ENCODE measurements around the gene CDH13.

DNA sequence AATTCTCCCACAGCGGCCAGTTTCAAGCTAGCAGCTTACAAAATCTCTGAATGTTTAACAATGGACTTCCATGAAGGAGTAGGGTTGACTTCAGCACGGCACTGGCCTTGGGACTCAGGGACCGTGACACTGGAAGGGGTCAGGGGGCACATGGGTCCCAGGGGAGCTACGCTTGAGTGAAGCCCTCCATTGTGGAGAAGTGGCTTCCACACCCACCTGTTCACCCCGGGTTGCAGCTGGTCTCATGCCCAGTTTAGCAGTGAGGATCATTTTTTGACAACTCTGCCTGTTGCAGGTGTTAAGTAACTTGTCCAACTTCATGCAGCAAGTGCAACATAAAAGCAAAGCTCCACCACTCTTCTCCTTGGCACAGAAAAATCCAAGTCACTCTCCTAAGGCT is 510.2 kb downstream of the CDH13 start:
- TF ChIP-seq POLR2A (IDR thresholded peaks at IDR 0.05), result no peak
- TF ChIP-seq, protein P1, sequence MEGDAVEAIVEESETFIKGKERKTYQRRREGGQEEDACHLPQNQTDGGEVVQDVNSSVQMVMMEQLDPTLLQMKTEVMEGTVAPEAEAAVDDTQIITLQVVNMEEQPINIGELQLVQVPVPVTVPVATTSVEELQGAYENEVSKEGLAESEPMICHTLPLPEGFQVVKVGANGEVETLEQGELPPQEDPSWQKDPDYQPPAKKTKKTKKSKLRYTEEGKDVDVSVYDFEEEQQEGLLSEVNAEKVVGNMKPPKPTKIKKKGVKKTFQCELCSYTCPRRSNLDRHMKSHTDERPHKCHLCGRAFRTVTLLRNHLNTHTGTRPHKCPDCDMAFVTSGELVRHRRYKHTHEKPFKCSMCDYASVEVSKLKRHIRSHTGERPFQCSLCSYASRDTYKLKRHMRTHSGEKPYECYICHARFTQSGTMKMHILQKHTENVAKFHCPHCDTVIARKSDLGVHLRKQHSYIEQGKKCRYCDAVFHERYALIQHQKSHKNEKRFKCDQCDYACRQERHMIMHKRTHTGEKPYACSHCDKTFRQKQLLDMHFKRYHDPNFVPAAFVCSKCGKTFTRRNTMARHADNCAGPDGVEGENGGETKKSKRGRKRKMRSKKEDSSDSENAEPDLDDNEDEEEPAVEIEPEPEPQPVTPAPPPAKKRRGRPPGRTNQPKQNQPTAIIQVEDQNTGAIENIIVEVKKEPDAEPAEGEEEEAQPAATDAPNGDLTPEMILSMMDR (IDR thresholded peaks at IDR 0.05 in 4 of 5, conservative IDR thresholded peaks at IDR 0.05 in 1 of 5), result no peak
